ENCODE data around the gene EPS15.
A peak's percentile ranks its signal among the peaks of the same experiment; 100 is the strongest.

The EPS15 gene

GRCh38 chr1:51381964-51382363 is 137.1 kb downstream of the EPS15 start:
- DNase-seq (ENCODE audit: low spot score): no peak

- DNase-seq (ENCODE audit: low spot score): peak; percentile 10
Observed at GRCh38 chr1:51380936-51381335, 138.1 kb downstream of the EPS15 start.

- no peak for DNase-seq (ENCODE audit: low spot score)
Observed at GRCh38 chr1:51378871-51379270, 140.2 kb downstream of the EPS15 start.

GRCh38 chr1:51373898-51374297 is 145.2 kb downstream of the EPS15 start:
- DNase-seq (ENCODE audit: low spot score): no peak

GRCh38 chr1:51372561-51372960 is 146.5 kb downstream of the EPS15 start:
- no peak for DNase-seq (ENCODE audit: low spot score)

- no peak for DNase-seq (ENCODE audit: low spot score)
Observed at GRCh38 chr1:51369171-51369570, 149.9 kb downstream of the EPS15 start.

GRCh38 chr1:51365774-51366173 is 153.3 kb downstream of the EPS15 start:
- DNase-seq (ENCODE audit: low spot score): no peak

GRCh38 chr1:51359879-51360278 is 159.2 kb downstream of the EPS15 start:
- DNase-seq (ENCODE audit: low spot score): no peak

- no peak for DNase-seq (ENCODE audit: low spot score)
Observed at GRCh38 chr1:51355382-51355781, 163.7 kb downstream of the EPS15 start.

- DNase-seq (ENCODE audit: low spot score): no peak
Observed at GRCh38 chr1:51354416-51354815, 164.7 kb downstream of the EPS15 start.

- DNase-seq (ENCODE audit: low spot score): no peak
Observed at GRCh38 chr1:51351907-51352306, 167.2 kb downstream of the EPS15 start.

GRCh38 chr1:51349862-51350261 is 169.2 kb downstream of the EPS15 start:
- no peak for DNase-seq (ENCODE audit: low spot score)

GRCh38 chr1:51348147-51348527 is 170.9 kb downstream of the EPS15 start:
- DNase-seq (ENCODE audit: low spot score): no peak

- DNase-seq (ENCODE audit: low spot score): no peak
Observed at GRCh38 chr1:51347398-51348146, 171.5 kb downstream of the EPS15 start.

- DNase-seq (ENCODE audit: low spot score): no peak
Observed at GRCh38 chr1:51346086-51346942, 172.8 kb downstream of the EPS15 start.

GRCh38 chr1:51345300-51345687 is 173.8 kb downstream of the EPS15 start:
- DNase-seq (ENCODE audit: low spot score): no peak

- DNase-seq (ENCODE audit: low spot score): no peak
Observed at GRCh38 chr1:51344602-51345299, 174.3 kb downstream of the EPS15 start.

- no peak for DNase-seq (ENCODE audit: low spot score)
Observed at GRCh38 chr1:51344276-51344601, 174.8 kb downstream of the EPS15 start.

- DNase-seq (ENCODE audit: low spot score): no peak
Observed at GRCh38 chr1:51343624-51344023, 175.4 kb downstream of the EPS15 start.

GRCh38 chr1:51342591-51343206 is 176.4 kb downstream of the EPS15 start:
- no peak for DNase-seq (ENCODE audit: low spot score)

GRCh38 chr1:51341876-51342496 is 177.1 kb downstream of the EPS15 start:
- no peak for DNase-seq (ENCODE audit: low spot score)

GRCh38 chr1:51340380-51340779 is 178.7 kb downstream of the EPS15 start:
- no peak for DNase-seq (ENCODE audit: low spot score)

All from hematopoietic multipotent progenitor cell treated with erythropoietin and hydrocortisone succinate and interleukin-3 and kit ligand, for 15 days (in vitro differentiated cells).